ENCODE results near the gene XCL1.
"Not testable (repeated sequence)": the region's sequence is repeated elsewhere in the genome, so short reads cannot be mapped to it uniquely, and the experiment has no call there.

XCL1 gene

GRCh38 chr1:168576245-168576688 lies at the start of gene XCL1:
Gene XCL1, plus strand, starts transcription at chr1:168576605. Its CDS starts 33 bp downstream, at chr1:168576638.
- peak; percentile 3 for DNase-seq

- DNase-seq = no peak
These were observed 46.9 kb upstream of the XCL1 start for GRCh38 chr1:168529518-168529917.

- peak; percentile 44 for DNase-seq
These were observed 44.6 kb upstream of the XCL1 start for GRCh38 chr1:168531615-168532345.

GRCh38 chr1:168535536-168535935 lies 40.9 kb upstream of the XCL1 start:
- peak; percentile 72 for DNase-seq

GRCh38 chr1:168540798-168541197 lies 35.6 kb upstream of the XCL1 start:
- DNase-seq = not testable (repeated sequence)

- not testable (repeated sequence) for DNase-seq
These were observed 33.4 kb upstream of the XCL1 start for GRCh38 chr1:168542978-168543377.

GRCh38 chr1:168543840-168544498 lies 32.4 kb upstream of the XCL1 start, which contains the start of gene XCL2:
Gene XCL2, minus strand, starts transcription at chr1:168543997. Its CDS starts 33 bp downstream, at chr1:168543964.
- DNase-seq = not testable (repeated sequence)

- not testable (repeated sequence) for DNase-seq
These were observed 30.5 kb upstream of the XCL1 start for GRCh38 chr1:168545678-168546552.

GRCh38 chr1:168546553-168546895 lies 29.9 kb upstream of the XCL1 start:
- not testable (repeated sequence) for DNase-seq

GRCh38 chr1:168550971-168551370 lies 25.4 kb upstream of the XCL1 start:
- DNase-seq = no peak

GRCh38 chr1:168551688-168552087 lies 24.7 kb upstream of the XCL1 start:
- DNase-seq = no peak

- DNase-seq = no peak
These were observed 23.4 kb upstream of the XCL1 start for GRCh38 chr1:168552961-168553360.

- no peak for DNase-seq
These were observed 22.5 kb upstream of the XCL1 start for GRCh38 chr1:168553680-168554553.

GRCh38 chr1:168554603-168555483 lies 21.6 kb upstream of the XCL1 start:
- DNase-seq = no peak

GRCh38 chr1:168555508-168556046 lies 20.8 kb upstream of the XCL1 start:
- no peak for DNase-seq

GRCh38 chr1:168556647-168557046 lies 19.8 kb upstream of the XCL1 start:
- DNase-seq = no peak

GRCh38 chr1:168560370-168560769 lies 16.0 kb upstream of the XCL1 start:
- DNase-seq = no peak

- DNase-seq = no peak
These were observed 14.4 kb upstream of the XCL1 start for GRCh38 chr1:168561989-168562388.

- DNase-seq = no peak
These were observed 10.6 kb upstream of the XCL1 start for GRCh38 chr1:168565825-168566224.

GRCh38 chr1:168567007-168567406 lies 9.4 kb upstream of the XCL1 start:
- no peak for DNase-seq

GRCh38 chr1:168567568-168567967 lies 8.8 kb upstream of the XCL1 start:
- DNase-seq = no peak
